ENCODE results near the gene ZNF346.

ZNF346 gene

DNA sequence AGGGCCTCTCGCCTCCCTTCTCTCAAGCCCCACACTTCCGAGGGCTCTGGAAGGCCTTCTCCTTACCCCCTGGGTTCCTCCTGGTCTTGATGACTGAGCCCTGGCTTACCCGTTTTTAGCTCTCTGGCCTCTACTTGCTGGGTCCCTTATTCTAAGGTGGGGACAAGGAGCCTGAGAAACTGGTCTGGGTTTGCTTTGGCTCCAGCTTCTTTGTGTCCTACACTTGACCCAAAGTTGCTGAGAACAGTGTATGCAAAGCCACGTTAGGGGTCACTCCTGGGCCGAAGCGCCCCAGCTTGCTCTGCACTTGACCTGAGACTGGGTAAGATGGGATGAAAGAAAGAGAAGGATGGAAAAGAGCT is 788 bp downstream of the ZNF346 start:
- peak overlapping the region; percentile 91 to 98 (median 94) for H3K27ac Mint-ChIP-seq
- H3K36me3 Mint-ChIP-seq (ENCODE audit: low read depth): peaks cover 19% of the 10 kb centered on the region
- no peaks in the 10 kb centered on the region for H3K27me3 Mint-ChIP-seq (ENCODE audit: low read depth)
- TF ChIP-seq, protein P1, sequence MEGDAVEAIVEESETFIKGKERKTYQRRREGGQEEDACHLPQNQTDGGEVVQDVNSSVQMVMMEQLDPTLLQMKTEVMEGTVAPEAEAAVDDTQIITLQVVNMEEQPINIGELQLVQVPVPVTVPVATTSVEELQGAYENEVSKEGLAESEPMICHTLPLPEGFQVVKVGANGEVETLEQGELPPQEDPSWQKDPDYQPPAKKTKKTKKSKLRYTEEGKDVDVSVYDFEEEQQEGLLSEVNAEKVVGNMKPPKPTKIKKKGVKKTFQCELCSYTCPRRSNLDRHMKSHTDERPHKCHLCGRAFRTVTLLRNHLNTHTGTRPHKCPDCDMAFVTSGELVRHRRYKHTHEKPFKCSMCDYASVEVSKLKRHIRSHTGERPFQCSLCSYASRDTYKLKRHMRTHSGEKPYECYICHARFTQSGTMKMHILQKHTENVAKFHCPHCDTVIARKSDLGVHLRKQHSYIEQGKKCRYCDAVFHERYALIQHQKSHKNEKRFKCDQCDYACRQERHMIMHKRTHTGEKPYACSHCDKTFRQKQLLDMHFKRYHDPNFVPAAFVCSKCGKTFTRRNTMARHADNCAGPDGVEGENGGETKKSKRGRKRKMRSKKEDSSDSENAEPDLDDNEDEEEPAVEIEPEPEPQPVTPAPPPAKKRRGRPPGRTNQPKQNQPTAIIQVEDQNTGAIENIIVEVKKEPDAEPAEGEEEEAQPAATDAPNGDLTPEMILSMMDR (IDR thresholded peaks at IDR 0.05; ENCODE audit: unreplicated experiment in 3 of 3): no peak
- H3K9me3 Mint-ChIP-seq: no peaks in the 10 kb centered on the region
- peak overlapping the region; percentile 98 to 99 (median 99) for H3K4me3 Mint-ChIP-seq
- H3K4me1 Mint-ChIP-seq: peaks cover 34% of the 10 kb centered on the region

DNA sequence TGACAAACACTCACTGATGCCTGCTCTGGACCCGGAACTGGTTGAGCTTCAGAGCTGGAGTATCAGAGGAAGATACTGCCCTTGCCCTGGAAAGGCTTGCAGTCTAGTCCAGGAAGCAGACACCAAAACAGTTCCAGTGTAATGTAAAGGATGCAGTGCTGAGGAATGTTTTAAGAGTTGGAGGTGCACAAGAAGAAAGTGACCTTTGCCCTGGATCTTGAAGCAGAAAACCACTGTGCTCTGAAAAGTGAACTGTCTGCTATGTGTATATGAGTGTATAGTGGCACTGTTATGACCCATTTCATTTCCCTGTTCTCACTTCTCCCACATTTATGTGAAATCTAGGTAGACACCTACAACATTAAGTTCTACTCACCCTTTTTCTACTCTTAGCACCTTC is 2.1 kb downstream of the ZNF346 start:
- Mint-ChIP-seq H3K4me1 (peaks cover 34% of the 10 kb centered on the region), H3K27ac (peak overlapping the region in 2 of 3 experiments; percentile 15 to 43), H3K36me3 (ENCODE audit: low read depth) (peaks cover 28% of the 10 kb centered on the region), H3K9me3 (peaks cover 3% of the 10 kb centered on the region), H3K4me3 (peak overlapping the region; percentile 56 to 78 (median 78)), H3K27me3 (ENCODE audit: low read depth) (no peaks in the 10 kb centered on the region)
- TF ChIP-seq, protein P1 (IDR thresholded peaks at IDR 0.05; ENCODE audit: unreplicated experiment in 3 of 3): no peak

DNA sequence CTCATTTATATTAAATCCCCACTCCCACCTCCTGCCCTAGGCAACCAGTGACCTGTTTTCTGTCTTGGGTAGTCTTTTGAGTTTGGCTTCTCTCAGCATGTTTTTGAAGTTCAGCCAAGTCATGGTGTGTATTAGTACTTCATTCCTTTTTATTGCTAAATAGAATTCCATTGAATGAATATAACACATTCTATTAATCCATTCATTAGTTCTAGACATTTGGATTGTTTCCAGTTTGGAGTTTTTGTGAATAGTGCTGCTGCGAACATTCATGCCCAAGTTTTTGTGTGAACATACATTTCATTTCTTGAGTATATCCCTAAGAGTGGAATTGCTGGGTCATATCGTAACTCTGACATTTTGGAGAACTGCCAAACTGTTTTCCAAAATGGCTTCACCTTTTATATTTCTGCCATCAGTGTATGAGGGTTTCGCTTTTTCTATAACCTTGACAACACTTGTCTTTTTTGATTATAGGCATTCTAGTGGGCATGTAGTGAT is 2.7 kb downstream of the ZNF346 start:
- peaks cover 3% of the 10 kb centered on the region for H3K9me3 Mint-ChIP-seq

DNA sequence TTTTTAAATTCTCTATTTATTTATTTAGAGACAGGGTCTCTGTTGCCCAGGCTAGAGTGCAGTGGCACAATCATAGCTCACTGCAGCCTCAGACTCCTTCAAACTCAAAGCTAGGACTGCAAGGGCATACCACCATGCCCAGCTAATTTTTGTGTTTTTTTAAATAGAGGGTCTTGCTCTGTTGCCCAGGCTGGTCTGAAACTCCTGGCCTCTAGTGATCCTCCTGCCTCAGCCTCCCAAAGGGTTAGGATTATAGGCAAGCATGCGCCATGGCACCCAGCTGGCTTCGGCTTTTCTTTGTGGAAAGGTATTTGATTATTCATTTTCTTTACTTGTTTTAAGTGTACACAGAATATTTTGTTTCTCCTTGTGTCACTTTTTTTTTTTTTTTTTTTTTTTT is 5.2 kb downstream of the ZNF346 start:
- no peak overlapping the region for H3K4me3 Mint-ChIP-seq
- H3K4me1 Mint-ChIP-seq: peaks cover 19% of the 10 kb centered on the region
- H3K9me3 Mint-ChIP-seq: peaks cover 8% of the 10 kb centered on the region
- no peaks in the 10 kb centered on the region for H3K27me3 Mint-ChIP-seq (ENCODE audit: low read depth)
- TF ChIP-seq, protein P1 (IDR thresholded peaks at IDR 0.05; ENCODE audit: unreplicated experiment in 3 of 3): no peak
- H3K36me3 Mint-ChIP-seq (ENCODE audit: low read depth): peaks cover 53% of the 10 kb centered on the region
- H3K27ac Mint-ChIP-seq: no peak overlapping the region

More for the DNA sequence above, 2.7 kb downstream of the ZNF346 start:
- TF ChIP-seq, protein P1 (IDR thresholded peaks at IDR 0.05; ENCODE audit: unreplicated experiment in 3 of 3): no peak
- no peaks in the 10 kb centered on the region for H3K27me3 Mint-ChIP-seq (ENCODE audit: low read depth)
- H3K27ac Mint-ChIP-seq: peak overlapping the region in 2 of 3 experiments; percentile 15 to 43
- H3K4me3 Mint-ChIP-seq: peak overlapping the region; percentile 56 to 78 (median 78)
- H3K4me1 Mint-ChIP-seq: peaks cover 34% of the 10 kb centered on the region
- H3K36me3 Mint-ChIP-seq (ENCODE audit: low read depth): peaks cover 34% of the 10 kb centered on the region

DNA sequence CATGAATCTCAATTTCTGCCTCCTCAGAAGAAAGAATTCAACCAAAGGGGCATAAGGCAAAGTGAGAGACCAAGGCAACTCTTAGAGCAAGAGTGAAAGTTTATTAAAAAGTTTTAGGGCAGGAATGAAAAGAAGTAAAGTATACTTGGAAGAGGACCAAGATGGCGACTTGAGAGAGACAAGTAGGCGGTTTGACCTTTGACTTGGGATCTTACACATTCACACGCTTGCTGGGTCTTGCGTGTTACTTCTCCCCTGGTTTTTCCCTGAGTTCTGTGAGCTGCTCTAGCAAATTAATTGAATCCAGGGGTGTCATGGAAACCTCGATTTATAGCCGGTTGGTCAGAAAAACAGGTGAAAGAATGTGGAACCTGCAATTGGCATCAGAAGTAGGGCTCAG is 7.0 kb downstream of the ZNF346 start:
- H3K9me3 Mint-ChIP-seq: peaks cover 11% of the 10 kb centered on the region
- no peaks in the 10 kb centered on the region for H3K27me3 Mint-ChIP-seq (ENCODE audit: low read depth)
- TF ChIP-seq, protein P1 (IDR thresholded peaks at IDR 0.05; ENCODE audit: unreplicated experiment in 3 of 3): no peak
- no peak overlapping the region for H3K4me3 Mint-ChIP-seq
- no peak overlapping the region for H3K27ac Mint-ChIP-seq
- H3K4me1 Mint-ChIP-seq: peaks cover 11% of the 10 kb centered on the region
- H3K36me3 Mint-ChIP-seq (ENCODE audit: low read depth): peaks cover 62% of the 10 kb centered on the region

DNA sequence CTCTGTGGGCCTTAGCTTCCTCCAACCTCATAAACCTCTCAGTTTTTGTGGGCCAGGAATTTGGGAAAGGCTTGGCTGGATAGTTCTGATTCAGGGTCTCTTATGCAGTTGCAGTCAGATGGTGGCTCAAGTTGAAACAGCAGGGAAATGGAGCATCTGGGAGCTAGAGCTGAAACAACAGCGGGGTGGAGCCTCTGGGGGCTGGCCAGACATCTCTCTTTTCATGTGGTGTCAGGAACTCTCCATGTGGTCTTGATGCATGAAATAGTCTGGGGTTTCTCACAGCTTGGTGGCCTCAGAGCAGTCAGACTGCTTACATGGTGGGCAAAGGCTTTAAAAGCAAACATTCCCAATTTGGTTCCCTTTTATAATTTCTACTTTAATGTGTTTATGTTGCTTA is 13.5 kb downstream of the ZNF346 start:
- Mint-ChIP-seq H3K27ac (no peak overlapping the region), H3K27me3 (ENCODE audit: low read depth) (no peaks in the 10 kb centered on the region), H3K36me3 (ENCODE audit: low read depth) (peaks cover 34% of the 10 kb centered on the region), H3K4me3 (no peak overlapping the region), H3K9me3 (peaks cover 8% of the 10 kb centered on the region), H3K4me1 (no peaks in the 10 kb centered on the region)
- TF ChIP-seq, protein P1 (IDR thresholded peaks at IDR 0.05; ENCODE audit: unreplicated experiment in 3 of 3): no peak
